H1 (cell line): Measurements from ENCODE around the gene LIFR. TPM values are rescaled to one million over a fixed set of nuclear protein-coding genes. Genes with fewer than 3 reads are reported as not detected.
A peak's percentile ranks its signal among the peaks of the same experiment; 100 is the strongest.

Source experiments
- CTCF ChIA-PET: fragments of 300-600 bp; sonication (Branson Sonifier 250); formaldehyde crosslinking; loops from one replicate; lab custom pipeline; 2021; ENCODE audit not compliant: partially characterized antibody; lab: Charles Lee
- POLR2A ChIA-PET: fragments of 300-600 bp; sonication (Branson Sonifier 250); formaldehyde crosslinking; loops from one replicate; lab custom pipeline; 2021; ENCODE audit warnings: inconsistent platforms; ENCODE audit not compliant: partially characterized antibody; lab: Charles Lee
- DNase-seq, 2 experiments: peaks; one replicate each; pipeline versions ENCODE4 v3.0.0 to v3.0.0-alpha.2; 2010 to 2022; ENCODE audit warnings: low spot score in 2 of 2, low read depth in 1 of 2, mixed read lengths in 1 of 2
- FAIRE-seq: peaks from 2 replicates; lab custom pipeline; 2011; peaks lifted over from hg19 to GRCh38; lab: Jason Lieb, UNC
- H2AFZ ChIP-seq: 2 replicates; pipeline ENCODE4 v1.8.1; 2012; ENCODE audit warnings: low read length, inconsistent platforms
- H2AK5ac ChIP-seq: 2 replicates; pipeline ENCODE4 v1.6.1; 2013; ENCODE audit warnings: low read depth, low read length
- H2BK120ac ChIP-seq: replicated peaks from 2 replicates; pipeline ENCODE3; 2013; ENCODE audit warnings: low read depth, low read length, inconsistent platforms
- H2BK12ac ChIP-seq: 2 replicates; pipeline ENCODE4 v1.6.1; 2013; ENCODE audit warnings: low read depth, low read length
- H2BK15ac ChIP-seq: 2 replicates; pipeline ENCODE4 v1.6.1; 2013; ENCODE audit warnings: low read length
- H2BK20ac ChIP-seq: 2 replicates; pipeline ENCODE4 v1.6.1; 2013; ENCODE audit warnings: low read length
- H2BK5ac ChIP-seq: 2 replicates; pipeline ENCODE4 v1.6.1; 2013; ENCODE audit warnings: low read depth, low read length
- H3K14ac ChIP-seq: 2 replicates; pipeline ENCODE4 v1.6.1; 2013; ENCODE audit warnings: inconsistent platforms; ENCODE audit not compliant: insufficient read length
- H3K18ac ChIP-seq: 2 replicates; pipeline ENCODE4 v1.6.1; 2013; ENCODE audit warnings: low read length; ENCODE audit errors: extremely low read depth
- H3K23ac ChIP-seq: 2 replicates; pipeline ENCODE4 v1.6.1; 2013; ENCODE audit warnings: inconsistent platforms; ENCODE audit not compliant: insufficient read length
- H3K23me2 ChIP-seq: 2 replicates; pipeline ENCODE4 v1.6.1; 2013; ENCODE audit warnings: low read depth, low read length
- H3K27ac ChIP-seq: 2 replicates; pipeline ENCODE4 v1.6.1; 2011; ENCODE audit warnings: low read depth, low read length, inconsistent platforms
- H3K27me3 ChIP-seq, 4 experiments: replicated peaks in 1 of 4; 1 replicate in 1 of 4; 2 replicates in 3 of 4; pipeline versions ENCODE4 v1.6.1 to v1.8.1; 2011 to 2013; ENCODE audit warnings: low read length in 3 of 4, mild to moderate bottlenecking in 3 of 4, inconsistent platforms in 2 of 4, mixed read lengths in 2 of 4, moderate library complexity in 1 of 4; ENCODE audit not compliant: control insufficient read depth in 3 of 4, insufficient read depth in 3 of 4; ENCODE audit errors: extremely low read depth in 1 of 4
- H3K36me3 ChIP-seq, 4 experiments: 2 replicates each; pipeline versions ENCODE4 v1.6.1 to v1.8.1; 2011 to 2013; ENCODE audit warnings: mild to moderate bottlenecking in 4 of 4, low read length in 3 of 4, moderate library complexity in 2 of 4, control low read depth in 1 of 4, inconsistent platforms in 1 of 4; ENCODE audit not compliant: insufficient read depth in 4 of 4, control insufficient read depth in 2 of 4
- H3K4ac ChIP-seq: replicated peaks from 2 replicates; pipeline ENCODE3; 2013; ENCODE audit warnings: low read length, low read depth, mixed read lengths, inconsistent platforms; ENCODE audit not compliant: insufficient read length
- H3K4me1 ChIP-seq, 4 experiments: replicated peaks in 1 of 4; 1 replicate in 1 of 4; 2 replicates in 3 of 4; pipeline versions ENCODE4 v1.6.1 to v1.8.1; 2011 to 2013; ENCODE audit warnings: low read length in 3 of 4, inconsistent platforms in 2 of 4, mixed read lengths in 1 of 4; ENCODE audit not compliant: insufficient read depth in 4 of 4, control insufficient read depth in 3 of 4
- H3K4me2 ChIP-seq, 2 experiments: 2 replicates each; pipeline versions ENCODE4 v1.6.1 to v1.8.1; 2011 to 2013; ENCODE audit warnings: low read depth in 2 of 2, low read length in 2 of 2, control low read depth in 1 of 2, inconsistent platforms in 1 of 2, mild to moderate bottlenecking in 1 of 2; ENCODE audit not compliant: insufficient read depth in 1 of 2
- H3K4me3 ChIP-seq, 4 experiments: fragments of 200-600, 300-600 bp in 1 of 4; sonication (generic), shearing (Covaris generic), sonication (Bioruptor Twin) in 1 of 4; 2 replicates each; pipeline versions ENCODE4 v1.5.1 to v1.8.1; 2011 to 2016; ENCODE audit warnings: low read length in 4 of 4, low read depth in 3 of 4, control low read depth in 2 of 4, inconsistent platforms in 2 of 4, mild to moderate bottlenecking in 2 of 4, mixed read lengths in 1 of 4, moderate library complexity in 1 of 4; ENCODE audit not compliant: insufficient read depth in 2 of 4; ENCODE audit errors: extremely low read depth in 1 of 4
- H3K56ac ChIP-seq: replicated peaks from 2 replicates; pipeline ENCODE3; 2013; ENCODE audit warnings: low read depth, mild to moderate bottlenecking, mixed read lengths, low read length, inconsistent platforms; ENCODE audit not compliant: insufficient read length
- H3K79me1 ChIP-seq: 2 replicates; pipeline ENCODE4 v1.6.1; 2013; ENCODE audit warnings: low read depth, low read length, control low read depth
- H3K79me2 ChIP-seq, 2 experiments: 2 replicates each; pipeline versions ENCODE4 v1.6.1 to v1.8.1; 2012 to 2013; ENCODE audit warnings: low read length in 2 of 2, mild to moderate bottlenecking in 2 of 2, inconsistent platforms in 1 of 2; ENCODE audit not compliant: insufficient read depth in 2 of 2, control insufficient read depth in 1 of 2
- H3K9ac ChIP-seq, 4 experiments: replicated peaks in 1 of 4; 1 replicate in 1 of 4; 2 replicates in 3 of 4; pipeline versions ENCODE4 v1.6.1 to v1.8.1; 2011 to 2013; ENCODE audit warnings: low read depth in 3 of 4, low read length in 3 of 4, control low read depth in 2 of 4, mild to moderate bottlenecking in 2 of 4, moderate library complexity in 2 of 4, inconsistent platforms in 1 of 4; ENCODE audit errors: extremely low read depth in 1 of 4
- H3K9me3 ChIP-seq, 2 experiments: 2 replicates each; pipeline versions ENCODE4 v1.6.1 to v1.8.1; 2012 to 2013; ENCODE audit warnings: mild to moderate bottlenecking in 2 of 2, moderate library complexity in 2 of 2, control low read depth in 1 of 2, inconsistent platforms in 1 of 2, low read depth in 1 of 2, low read length in 1 of 2, mixed read lengths in 1 of 2; ENCODE audit not compliant: insufficient read depth in 2 of 2
- H4K20me1 ChIP-seq, 2 experiments: replicated peaks in 1 of 2; 2 replicates each; pipeline versions ENCODE3 to v1.8.1; 2011 to 2013; ENCODE audit warnings: inconsistent platforms in 2 of 2, low read length in 2 of 2, mild to moderate bottlenecking in 1 of 2; ENCODE audit not compliant: insufficient read depth in 2 of 2, control insufficient read depth in 1 of 2
- H4K5ac ChIP-seq: 2 replicates; pipeline ENCODE4 v1.6.1; 2013; ENCODE audit warnings: low read length, low read depth, mixed read lengths, inconsistent platforms; ENCODE audit not compliant: insufficient read length
- H4K8ac ChIP-seq: 2 replicates; pipeline ENCODE4 v1.8.0; 2013; ENCODE audit warnings: mild to moderate bottlenecking, moderate library complexity, low read length, inconsistent platforms; ENCODE audit not compliant: insufficient read depth; ENCODE audit errors: extremely low read depth
- H4K91ac ChIP-seq: replicated peaks from 2 replicates; pipeline ENCODE3; 2013; ENCODE audit warnings: low read length, mixed read lengths, inconsistent platforms; ENCODE audit not compliant: insufficient read length
- CBX8 ChIP-seq: fragments of 300-800, 300-1000 bp; sonication (generic); IDR thresholded peaks from 2 replicates; pipeline ENCODE4 v1.7.1; 2016; ENCODE audit warnings: low read depth, low read length, borderline replicate concordance
- CHD2 ChIP-seq: IDR thresholded peaks from 2 replicates; pipeline ENCODE4 v1.6.1; 2012; ENCODE audit warnings: low read length, improper control_type of control experiment
- KDM1A ChIP-seq: fragments of 200-600, 300-600 bp; sonication (generic); IDR thresholded peaks from 2 replicates; pipeline ENCODE4 v1.7.1; 2016; ENCODE audit warnings: mild to moderate bottlenecking, low read length, borderline replicate concordance
- POLR2A ChIP-seq, 2 experiments: IDR thresholded peaks; 1 replicate in 1 of 2; 2 replicates in 1 of 2; pipeline ENCODE4 v1.6.1; 2011; ENCODE audit warnings: low read depth in 2 of 2, low read length in 2 of 2, mild to moderate bottlenecking in 2 of 2; ENCODE audit errors: control extremely low read depth in 1 of 2
- POLR2AphosphoS5 ChIP-seq: IDR thresholded peaks from 2 replicates; pipeline ENCODE4 v1.6.1; 2011; ENCODE audit warnings: low read depth, low read length
- RXRA ChIP-seq: IDR thresholded peaks from 2 replicates; pipeline ENCODE4 v1.6.1; 2011; ENCODE audit warnings: low read depth, mild to moderate bottlenecking, low read length, moderate library complexity; ENCODE audit not compliant: insufficient read depth
- SP1 ChIP-seq: IDR thresholded peaks from 2 replicates; pipeline ENCODE4 v1.6.1; 2011; ENCODE audit warnings: low read depth, low read length
- WGBS, 2 experiments: shearing (Covaris generic) in 1 of 2; methylation state at CpG; one replicate each; pipeline versions ENCODE4 v1.1.6 to v1.1.7; 2013 to 2015; ENCODE audit warnings: low lambda C conversion rate in 2 of 2, mixed read lengths in 2 of 2, inconsistent platforms in 1 of 2, low coverage in 1 of 2, missing lambda C conversion rate in 1 of 2; ENCODE audit not compliant: insufficient replicate concordance in 2 of 2, insufficient coverage in 1 of 2, insufficient read length in 1 of 2; ENCODE audit errors: extremely low coverage in 1 of 2, missing lambda C conversion rate in 1 of 2; 5-methylcytosine and 5-hydroxymethylcytosine counted together
- polyA plus RNA-seq, 7 experiments: library from polyadenylated mRNA; depleted of rRNA in 3 of 7; stranded (reverse) in 5 of 7; unstranded in 2 of 7; fragments of >200 nt in 5 of 7; fragments of 200-250 nt in 2 of 7; gene quantifications; 1 replicate in 5 of 7; 2 replicates in 1 of 7; 4 replicates in 1 of 7; pipeline versions ENCODE4 v1.2.1 to v1.2.3, GENCODE V29; 2011 to 2013; ENCODE audit warnings: missing spikeins in 2 of 7, mixed read lengths in 2 of 7
- total RNA-seq: library from RNA; stranded (reverse); fragmentation: NEBNext Ultra II Directional; extraction: Animal tissue kit (Norgen Biotek cat#: 25700); gene quantifications from 2 replicates; pipeline ENCODE4 v1.2.1, GENCODE V29; 2021
- TF ChIP-seq, protein P1 (sequence below): IDR thresholded peaks from 2 replicates; pipeline ENCODE4 v1.6.1; 2012; ENCODE audit warnings: inconsistent platforms

LIFR gene
- total and polyA plus RNA-seq, 2 of the 8 experiments (the other 6 are each of a cell fraction or from before 2014, with no cell fraction given): 2.0 to 18.9 TPM

DNA sequence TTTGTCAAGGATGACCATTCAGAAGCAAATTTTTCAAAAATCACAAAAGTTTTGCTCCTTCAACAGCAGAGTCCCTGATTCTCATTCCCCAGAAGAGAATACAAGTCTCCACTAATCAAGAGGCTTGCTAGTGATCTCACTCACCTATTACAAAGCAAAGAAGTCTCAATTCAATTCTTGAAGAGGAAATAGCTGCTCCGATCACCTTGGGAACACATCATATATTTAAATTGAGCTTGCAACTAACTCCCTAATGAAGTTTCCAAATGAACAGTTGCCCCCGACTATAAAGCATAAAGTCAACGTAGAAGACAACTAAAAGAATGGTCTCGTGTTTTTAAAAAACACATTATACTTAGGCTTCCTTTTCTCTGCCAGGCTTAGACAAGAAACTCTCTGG is 1.6 kb downstream of the LIFR start:
- Histone ChIP-seq H3K27me3 (no peaks in the 10 kb centered on the region), H3K9ac (no peak overlapping the region), H4K5ac (no peak overlapping the region), H2BK120ac (no peak overlapping the region), H2BK5ac (no peak overlapping the region), H2AFZ (no peak overlapping the region), H3K36me3 (no peaks in the 10 kb centered on the region), H3K4me1 (peaks cover 0 to 5% (median 0%) of the 10 kb centered on the region in 4 experiments; a peak in 3 of 7 replicates), H3K23ac (no peak overlapping the region), H4K91ac (no peak overlapping the region), H3K4ac (no peak overlapping the region), H3K4me3 (peak overlapping the region in 2 of 4 experiments; percentile 9 to 98; a peak in 4 of 8 replicates), H2BK15ac (no peak overlapping the region), H3K18ac (no peak overlapping the region), H2BK12ac (no peak overlapping the region), H4K20me1 (no peaks in the 10 kb centered on the region), H4K8ac (no peak overlapping the region), H3K79me1 (0 out of 2 replicates have a peak, but pooled peaks cover 3% of the 10 kb centered on the region), H3K4me2 (peak overlapping the region; percentile 73 to 80; a peak in 3 of 4 replicates), H3K14ac (no peak overlapping the region), H2AK5ac (no peak overlapping the region), H3K56ac (no peak overlapping the region), H2BK20ac (no peak overlapping the region), H3K79me2 (peaks cover 0 to 51% of the 10 kb centered on the region in 2 experiments; a peak in 2 of 4 replicates), H3K9me3 (no peaks in the 10 kb centered on the region), H3K23me2 (peaks cover 4% of the 10 kb centered on the region; the same call in 1 of the 2 replicates), H3K27ac (no peak overlapping the region)
- no peak for DNase-seq
- ChIA-PET POLR2A (interaction anchor here (0.7 kb wide), 1 partner anchor 9 kb away, joined by 4 read pairs; no protein-coding TSS in a partner anchor), CTCF (interaction anchor here (1.0 to 3.0 kb wide), 8 partner anchors 9 to 176 kb away, joined by 3 to 14 read pairs (median 4); no protein-coding TSS in a partner anchor)
- no peak for FAIRE-seq
- TF ChIP-seq KDM1A (no peak), SP1 (no peak), CHD2 (no peak), POLR2A (IDR thresholded peaks at IDR 0.05; ENCODE audit: control extremely low read depth in 1 of 2, low read depth in 2 of 2, low read length in 2 of 2) (no peak), POLR2AphosphoS5 (no peak), CBX8 (no peak), RXRA (no peak)
- TF ChIP-seq, protein P1, sequence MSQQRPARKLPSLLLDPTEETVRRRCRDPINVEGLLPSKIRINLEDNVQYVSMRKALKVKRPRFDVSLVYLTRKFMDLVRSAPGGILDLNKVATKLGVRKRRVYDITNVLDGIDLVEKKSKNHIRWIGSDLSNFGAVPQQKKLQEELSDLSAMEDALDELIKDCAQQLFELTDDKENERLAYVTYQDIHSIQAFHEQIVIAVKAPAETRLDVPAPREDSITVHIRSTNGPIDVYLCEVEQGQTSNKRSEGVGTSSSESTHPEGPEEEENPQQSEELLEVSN: no peak
- 46% methylated on average over 4 of the region's 4 CpGs; no CpG with 5 or more reads in 1 of the 2 experiments for WGBS, 2 experiments
